ENCODE data around the gene TIMM10. TPM values are rescaled to one million over a fixed set of nuclear protein-coding genes. Genes with fewer than 3 reads are reported as not detected.

TIMM10 gene
- total RNA-seq, 1 donor from 2014 or later = 43.2 TPM

DNA sequence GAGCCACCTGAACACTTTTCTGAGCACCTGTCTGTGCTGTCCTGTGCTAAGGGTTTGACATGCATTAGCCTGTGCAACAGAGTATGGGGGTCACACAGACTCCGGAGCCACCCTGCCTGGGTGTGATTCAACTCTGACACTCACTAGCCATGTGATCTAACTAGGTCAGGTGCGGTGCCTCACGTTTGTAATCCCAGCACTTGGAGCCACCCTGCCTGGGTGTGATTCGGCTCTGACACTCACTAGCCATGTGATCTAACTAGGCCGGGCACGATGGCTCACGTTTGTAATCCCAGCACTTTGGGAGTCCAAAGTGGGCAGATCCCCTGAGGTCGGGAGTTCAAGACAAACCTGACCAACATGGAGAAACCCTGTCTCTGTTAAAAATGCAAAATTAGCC is 25.5 kb upstream of the TIMM10 start:
- Mint-ChIP-seq H3K27ac (ENCODE audit: unreplicated experiment) (no peak overlapping the region), H3K36me3 (ENCODE audit: low read depth) (peaks cover 6% of the 10 kb centered on the region), H3K27me3 (ENCODE audit: low read depth) (no peaks in the 10 kb centered on the region), H3K4me3 (ENCODE audit: unreplicated experiment) (no peak overlapping the region), H3K9me3 (ENCODE audit: low read depth) (no peaks in the 10 kb centered on the region), H3K4me1 (ENCODE audit: low read depth) (no peaks in the 10 kb centered on the region)
- DNase-seq (ENCODE audit: low spot score) = no peak
- TF ChIP-seq, protein P1, sequence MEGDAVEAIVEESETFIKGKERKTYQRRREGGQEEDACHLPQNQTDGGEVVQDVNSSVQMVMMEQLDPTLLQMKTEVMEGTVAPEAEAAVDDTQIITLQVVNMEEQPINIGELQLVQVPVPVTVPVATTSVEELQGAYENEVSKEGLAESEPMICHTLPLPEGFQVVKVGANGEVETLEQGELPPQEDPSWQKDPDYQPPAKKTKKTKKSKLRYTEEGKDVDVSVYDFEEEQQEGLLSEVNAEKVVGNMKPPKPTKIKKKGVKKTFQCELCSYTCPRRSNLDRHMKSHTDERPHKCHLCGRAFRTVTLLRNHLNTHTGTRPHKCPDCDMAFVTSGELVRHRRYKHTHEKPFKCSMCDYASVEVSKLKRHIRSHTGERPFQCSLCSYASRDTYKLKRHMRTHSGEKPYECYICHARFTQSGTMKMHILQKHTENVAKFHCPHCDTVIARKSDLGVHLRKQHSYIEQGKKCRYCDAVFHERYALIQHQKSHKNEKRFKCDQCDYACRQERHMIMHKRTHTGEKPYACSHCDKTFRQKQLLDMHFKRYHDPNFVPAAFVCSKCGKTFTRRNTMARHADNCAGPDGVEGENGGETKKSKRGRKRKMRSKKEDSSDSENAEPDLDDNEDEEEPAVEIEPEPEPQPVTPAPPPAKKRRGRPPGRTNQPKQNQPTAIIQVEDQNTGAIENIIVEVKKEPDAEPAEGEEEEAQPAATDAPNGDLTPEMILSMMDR (IDR thresholded peaks at IDR 0.05) = no peak

DNA sequence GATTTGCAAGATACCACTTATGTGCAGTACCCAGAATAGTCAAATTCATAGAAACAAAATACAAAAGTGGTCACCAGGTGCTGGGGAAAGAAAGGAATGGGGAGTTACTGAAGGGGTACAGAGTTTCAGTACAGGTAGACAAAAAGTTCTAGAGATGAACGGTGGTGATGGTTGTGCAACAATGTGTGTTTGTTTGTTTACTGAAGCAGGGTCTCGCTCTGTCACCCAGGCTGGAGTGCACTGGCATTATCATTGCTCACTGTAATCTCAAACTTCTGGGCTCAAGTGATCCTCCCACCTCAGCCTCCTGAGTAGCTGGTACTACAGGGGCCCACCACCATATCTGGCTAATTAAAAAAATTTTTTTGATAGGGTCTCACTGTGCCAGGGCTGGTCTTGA is 24.8 kb upstream of the TIMM10 start:
- H3K27ac Mint-ChIP-seq (ENCODE audit: unreplicated experiment) = no peak overlapping the region
- no peaks in the 10 kb centered on the region for H3K4me1 Mint-ChIP-seq (ENCODE audit: low read depth)
- no peaks in the 10 kb centered on the region for H3K27me3 Mint-ChIP-seq (ENCODE audit: low read depth)
- no peaks in the 10 kb centered on the region for H3K9me3 Mint-ChIP-seq (ENCODE audit: low read depth)
- no peak for DNase-seq (ENCODE audit: low spot score)
- no peak overlapping the region for H3K4me3 Mint-ChIP-seq (ENCODE audit: unreplicated experiment)
- peaks cover 6% of the 10 kb centered on the region for H3K36me3 Mint-ChIP-seq (ENCODE audit: low read depth)
- TF ChIP-seq, protein P1 (IDR thresholded peaks at IDR 0.05) = no peak

DNA sequence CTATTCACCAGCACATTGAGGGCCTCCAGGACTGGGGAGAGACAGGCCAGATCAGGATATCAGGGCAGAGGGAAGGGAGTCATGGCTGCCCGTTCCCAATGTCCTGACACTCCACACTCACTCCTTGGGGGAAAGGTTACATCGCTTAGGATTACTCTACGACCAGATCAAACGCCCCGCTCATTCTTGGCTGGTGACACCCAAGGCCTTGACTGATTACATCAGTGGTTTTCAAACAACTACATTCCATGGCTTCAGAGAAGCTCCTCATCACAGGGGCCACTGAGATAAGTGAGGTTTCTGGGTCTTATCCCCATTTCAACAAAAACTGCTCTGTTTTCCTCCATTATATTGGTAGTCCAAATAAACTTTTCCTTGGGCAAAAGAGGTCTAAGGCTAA is 21.9 kb upstream of the TIMM10 start:
- Mint-ChIP-seq H3K9me3 (ENCODE audit: low read depth) (no peaks in the 10 kb centered on the region), H3K27ac (ENCODE audit: unreplicated experiment) (no peak overlapping the region), H3K4me1 (ENCODE audit: low read depth) (no peaks in the 10 kb centered on the region), H3K36me3 (ENCODE audit: low read depth) (peaks cover 6% of the 10 kb centered on the region), H3K4me3 (ENCODE audit: unreplicated experiment) (no peak overlapping the region), H3K27me3 (ENCODE audit: low read depth) (no peaks in the 10 kb centered on the region)
- TF ChIP-seq, protein P1 (IDR thresholded peaks at IDR 0.05) = no peak
- DNase-seq (ENCODE audit: low spot score) = no peak

DNA sequence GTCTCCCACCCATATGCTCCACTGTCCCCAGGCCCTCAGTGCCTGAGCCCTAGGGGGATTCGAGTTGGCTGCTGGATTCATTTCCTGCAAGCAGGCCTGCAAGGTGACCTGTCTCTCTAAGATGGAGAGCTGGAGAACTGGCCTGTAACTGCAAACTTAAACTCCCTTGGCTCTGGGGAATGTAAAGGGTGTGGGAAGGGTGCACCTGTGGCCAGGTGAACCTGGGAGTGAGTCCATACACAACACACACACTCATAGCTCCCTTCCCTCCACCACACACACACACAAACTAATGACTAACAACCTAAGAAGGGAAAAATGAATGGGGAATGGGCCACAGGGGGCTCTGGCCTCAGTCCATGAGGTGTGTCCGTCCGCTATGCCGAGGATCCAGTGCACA is 21.4 kb upstream of the TIMM10 start:
- Mint-ChIP-seq H3K27me3 (ENCODE audit: low read depth) (no peaks in the 10 kb centered on the region), H3K4me3 (ENCODE audit: unreplicated experiment) (no peak overlapping the region), H3K36me3 (ENCODE audit: low read depth) (peaks cover 6% of the 10 kb centered on the region), H3K27ac (ENCODE audit: unreplicated experiment) (no peak overlapping the region), H3K9me3 (ENCODE audit: low read depth) (no peaks in the 10 kb centered on the region), H3K4me1 (ENCODE audit: low read depth) (no peaks in the 10 kb centered on the region)
- TF ChIP-seq, protein P1 (IDR thresholded peaks at IDR 0.05) = no peak
- no peak for DNase-seq (ENCODE audit: low spot score)

DNA sequence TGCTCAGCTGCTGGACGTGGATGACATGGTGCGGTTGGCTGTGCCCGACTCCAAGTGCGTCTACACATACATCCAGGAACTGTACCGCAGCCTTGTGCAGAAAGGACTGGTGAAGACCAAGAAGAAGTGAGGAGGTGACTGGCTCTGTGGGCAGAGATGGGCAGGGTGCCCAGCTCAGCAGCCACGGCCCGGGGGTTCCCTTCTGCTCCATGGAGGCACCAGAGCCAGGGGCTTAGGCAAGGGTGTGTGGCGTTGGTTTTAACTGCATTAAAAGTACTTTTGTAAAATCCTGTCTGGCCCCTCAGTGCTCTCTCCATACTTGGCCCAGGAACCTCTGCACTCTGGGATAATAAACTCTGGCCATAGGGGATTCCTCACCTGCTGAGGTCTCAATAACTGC is 19.4 kb upstream of the TIMM10 start:
- Mint-ChIP-seq H3K27me3 (ENCODE audit: low read depth) (no peaks in the 10 kb centered on the region), H3K4me3 (ENCODE audit: unreplicated experiment) (no peak overlapping the region), H3K9me3 (ENCODE audit: low read depth) (no peaks in the 10 kb centered on the region), H3K4me1 (ENCODE audit: low read depth) (no peaks in the 10 kb centered on the region), H3K27ac (ENCODE audit: unreplicated experiment) (no peak overlapping the region), H3K36me3 (ENCODE audit: low read depth) (peaks cover 4% of the 10 kb centered on the region)
- TF ChIP-seq, protein P1 (IDR thresholded peaks at IDR 0.05) = no peak
- DNase-seq (ENCODE audit: low spot score) = no peak
